Measurements from ENCODE around the gene TFF3. TPM values are rescaled to one million over a fixed set of nuclear protein-coding genes. Genes with fewer than 3 reads are reported as not detected.

TFF3 gene
- total and polyA plus RNA-seq, 10 of the 15 experiments (the other 5 are each of a cell fraction or from before 2014, with no cell fraction given) = not detected

DNA sequence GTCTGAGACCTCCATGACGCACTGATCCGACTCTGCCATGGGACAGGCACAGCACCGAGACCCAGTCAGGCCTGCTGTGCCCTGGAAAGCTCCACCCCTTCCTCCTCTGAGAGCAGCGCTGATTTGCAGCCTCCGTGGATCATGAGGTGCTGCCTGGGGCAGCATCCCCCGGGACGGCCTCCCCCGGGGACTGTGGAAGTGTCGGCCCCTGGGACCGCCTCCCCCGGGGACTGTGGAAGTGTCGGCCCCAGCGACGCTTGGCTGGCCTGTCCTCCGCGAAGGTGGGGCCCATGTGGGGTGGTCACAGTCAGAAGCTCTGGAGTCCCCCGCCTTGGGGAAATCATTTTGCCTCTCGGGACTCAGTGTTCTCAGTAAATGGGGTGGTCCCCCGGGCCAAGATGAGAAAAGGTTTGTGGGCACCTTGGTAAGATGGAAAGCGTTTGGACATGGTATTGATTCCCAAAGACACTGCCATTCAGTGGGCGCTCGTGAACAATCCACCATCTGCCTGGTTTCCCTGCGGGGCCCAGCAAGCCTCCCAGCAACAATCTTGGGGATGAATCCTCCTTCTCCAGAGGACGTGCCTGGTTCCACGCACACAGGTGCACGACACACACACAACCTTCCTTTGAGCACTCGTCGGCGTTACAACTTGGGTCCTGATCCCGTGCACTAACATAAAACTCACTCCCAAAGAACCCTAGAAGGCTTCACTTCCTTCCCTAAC is 32.6 kb upstream of the TFF3 start:
- ChIA-PET SMC1A (ENCODE audit: uncharacterized antibody, unreplicated experiment) (interaction anchor here (0.7 kb wide), 1 partner anchor 102 kb away, joined by 3 read pairs; no protein-coding TSS in a partner anchor), POLR2A (no interaction called here), CTCF (no interaction called here), RAD21 (ENCODE audit: unreplicated experiment) (no interaction called here)
- in situ Hi-C loops (cut with MboI) (no loop called here), intact Hi-C loops (cut with micrococcal nuclease; ENCODE audit: unreplicated experiment) (no loop called here)
- FAIRE-seq (no peak), ATAC-seq (no peak), DNase-seq (ENCODE audit: low read depth, low spot score) (no peak)
- no peaks in the 10 kb centered on the region for H3K36me3 ChIP-seq (ENCODE audit: control insufficient read depth in 2 of 2, insufficient read depth in 2 of 2, low read length in 1 of 2)
- H3K79me2 ChIP-seq (ENCODE audit: control insufficient read depth, insufficient read depth, low read length) = no peaks in the 10 kb centered on the region
- no peaks in the 10 kb centered on the region for H4K20me1 ChIP-seq (ENCODE audit: control insufficient read depth, insufficient read depth)
- 22% methylated on average over 30 of the region's 30 CpGs for WGBS (ENCODE audit: insufficient coverage, insufficient replicate concordance, low lambda C conversion rate, missing lambda C conversion rate)
- H3K4me2 ChIP-seq (ENCODE audit: control insufficient read depth, insufficient read depth) = no peak overlapping the region
- no TSS peak for BruUV-seq (replicated peaks)
- TF ChIP-seq, protein P1, sequence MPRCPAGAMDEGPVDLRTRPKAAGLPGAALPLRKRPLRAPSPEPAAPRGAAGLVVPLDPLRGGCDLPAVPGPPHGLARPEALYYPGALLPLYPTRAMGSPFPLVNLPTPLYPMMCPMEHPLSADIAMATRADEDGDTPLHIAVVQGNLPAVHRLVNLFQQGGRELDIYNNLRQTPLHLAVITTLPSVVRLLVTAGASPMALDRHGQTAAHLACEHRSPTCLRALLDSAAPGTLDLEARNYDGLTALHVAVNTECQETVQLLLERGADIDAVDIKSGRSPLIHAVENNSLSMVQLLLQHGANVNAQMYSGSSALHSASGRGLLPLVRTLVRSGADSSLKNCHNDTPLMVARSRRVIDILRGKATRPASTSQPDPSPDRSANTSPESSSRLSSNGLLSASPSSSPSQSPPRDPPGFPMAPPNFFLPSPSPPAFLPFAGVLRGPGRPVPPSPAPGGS (IDR thresholded peaks at IDR 0.05; ENCODE audit: borderline replicate concordance, insufficient read depth, low read depth, low read length, poor library complexity, severe bottlenecking) = no peak
- peak; percentile 25 for TF ChIP-seq MEF2B (IDR thresholded peaks at IDR 0.05; ENCODE audit: partially characterized antibody, poor library complexity, severe bottlenecking)
- H3K4me1 ChIP-seq (ENCODE audit: control insufficient read depth, insufficient read depth, low read length) = no peaks in the 10 kb centered on the region
- H3K9me3 ChIP-seq (replicated peaks; ENCODE audit: control insufficient read depth, insufficient read depth, low read length) = no peaks in the 10 kb centered on the region; the same call in 2 of the 3 replicates
- H3K4me3 ChIP-seq = no peak overlapping the region
- no peak overlapping the region for H3K9ac ChIP-seq (ENCODE audit: control insufficient read depth, insufficient read depth, low read length)
- no peaks in the 10 kb centered on the region for H3K27me3 ChIP-seq (replicated peaks in 1 of 2; ENCODE audit: control insufficient read depth in 2 of 2, insufficient read depth in 2 of 2, low read length in 1 of 2)
- H2AFZ ChIP-seq (ENCODE audit: control insufficient read depth, low read depth, low read length) = no peak overlapping the region
- no peak overlapping the region for H3K27ac ChIP-seq (ENCODE audit: control insufficient read depth, insufficient read depth)

DNA sequence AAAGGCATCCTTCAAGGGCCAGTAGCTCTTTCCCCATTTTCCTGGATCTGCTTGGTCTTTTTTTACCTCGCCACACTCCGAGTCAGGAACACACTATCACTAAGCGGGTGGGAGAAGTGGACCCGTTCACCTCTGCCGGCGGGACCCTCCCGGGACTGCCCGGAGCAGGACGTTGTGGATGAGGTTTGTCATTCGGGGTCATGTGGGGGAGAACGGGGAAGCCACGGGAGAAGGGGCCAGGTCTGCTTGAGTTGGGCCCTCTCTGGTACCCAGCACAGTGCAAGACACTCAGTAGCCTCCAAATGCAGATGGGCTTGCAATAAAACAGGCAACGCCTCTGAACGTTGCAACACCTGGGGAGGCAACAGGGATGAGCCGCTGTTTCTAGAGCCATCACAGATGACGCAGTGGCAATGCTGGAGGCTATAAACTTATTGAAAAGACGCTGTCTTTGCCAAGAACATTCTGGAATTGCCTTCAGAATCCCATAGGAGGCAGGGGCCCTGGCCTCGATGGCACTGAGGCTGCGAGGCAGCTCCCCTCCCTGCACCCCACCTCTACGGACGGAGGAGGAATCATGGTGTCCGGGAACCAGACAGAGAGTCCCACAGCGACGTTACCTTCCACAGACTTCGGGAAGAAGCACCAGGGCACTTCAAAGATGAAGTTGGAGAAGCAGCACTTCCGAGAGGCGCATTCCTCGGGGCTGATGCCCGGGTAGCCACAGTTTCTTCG is 31.8 kb upstream of the TFF3 start:
- no peak overlapping the region for H3K4me2 ChIP-seq (ENCODE audit: control insufficient read depth, insufficient read depth)
- POLR2A ChIA-PET = no interaction called here
- CTCF ChIA-PET = no interaction called here
- no peaks in the 10 kb centered on the region for H3K4me1 ChIP-seq (ENCODE audit: control insufficient read depth, insufficient read depth, low read length)
- H3K9me3 ChIP-seq (replicated peaks; ENCODE audit: control insufficient read depth, insufficient read depth, low read length) = no peaks in the 10 kb centered on the region; the same call in 2 of the 3 replicates
- in situ Hi-C loops (cut with MboI) = no loop called here
- H2AFZ ChIP-seq (ENCODE audit: control insufficient read depth, low read depth, low read length) = no peak overlapping the region
- H3K36me3 ChIP-seq (ENCODE audit: control insufficient read depth in 2 of 2, insufficient read depth in 2 of 2, low read length in 1 of 2) = no peaks in the 10 kb centered on the region
- no peak overlapping the region for H3K27ac ChIP-seq (ENCODE audit: control insufficient read depth, insufficient read depth)
- no peaks in the 10 kb centered on the region for H4K20me1 ChIP-seq (ENCODE audit: control insufficient read depth, insufficient read depth)
- H3K9ac ChIP-seq (ENCODE audit: control insufficient read depth, insufficient read depth, low read length) = no peak overlapping the region
- intact Hi-C loops (cut with micrococcal nuclease; ENCODE audit: unreplicated experiment) = no loop called here
- H3K4me3 ChIP-seq = no peak overlapping the region
- SMC1A ChIA-PET (ENCODE audit: uncharacterized antibody, unreplicated experiment) = no interaction called here
- 67% methylated on average over 30 of the region's 30 CpGs for WGBS (ENCODE audit: insufficient coverage, insufficient replicate concordance, low lambda C conversion rate, missing lambda C conversion rate)
- RAD21 ChIA-PET (ENCODE audit: unreplicated experiment) = no interaction called here
- no peaks in the 10 kb centered on the region for H3K79me2 ChIP-seq (ENCODE audit: control insufficient read depth, insufficient read depth, low read length)
- BruUV-seq (replicated peaks) = no TSS peak
- ATAC-seq = no peak
- no peak for DNase-seq (ENCODE audit: low read depth, low spot score)
- no peak for FAIRE-seq
- no peaks in the 10 kb centered on the region for H3K27me3 ChIP-seq (replicated peaks in 1 of 2; ENCODE audit: control insufficient read depth in 2 of 2, insufficient read depth in 2 of 2, low read length in 1 of 2)
- no peak for TF ChIP-seq DPF2 (IDR thresholded peaks at IDR 0.05)
- no peak for TF ChIP-seq RAD51 (IDR thresholded peaks at IDR 0.05)
- TF ChIP-seq NFIC (IDR thresholded peaks at IDR 0.05; ENCODE audit: low read depth, low read length) = no peak
- TF ChIP-seq, protein P2, sequence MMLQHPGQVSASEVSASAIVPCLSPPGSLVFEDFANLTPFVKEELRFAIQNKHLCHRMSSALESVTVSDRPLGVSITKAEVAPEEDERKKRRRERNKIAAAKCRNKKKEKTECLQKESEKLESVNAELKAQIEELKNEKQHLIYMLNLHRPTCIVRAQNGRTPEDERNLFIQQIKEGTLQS (IDR thresholded peaks at IDR 0.05; ENCODE audit: borderline replicate concordance, extremely low read depth, low read depth, low read length) = no peak
- no peak for TF ChIP-seq EZH2 (IDR thresholded peaks at IDR 0.05; ENCODE audit: borderline replicate concordance, control insufficient read depth, low read depth, low read length)
- no peak for TF ChIP-seq GABPA (IDR thresholded peaks at IDR 0.05; ENCODE audit: low read depth)
- TF ChIP-seq NBN (IDR thresholded peaks at IDR 0.05) = no peak
- no peak for TF ChIP-seq NR2C1 (IDR thresholded peaks at IDR 0.05)
- no peak for TF ChIP-seq CHD4 (IDR thresholded peaks at IDR 0.05)
- no peak for TF ChIP-seq NFYB (IDR thresholded peaks at IDR 0.05; ENCODE audit: insufficient read depth, low read depth, low read length)
- TF ChIP-seq HDAC6 (IDR thresholded peaks at IDR 0.05; ENCODE audit: unreplicated experiment) = no peak
- no peak for TF ChIP-seq YBX1 (IDR thresholded peaks at IDR 0.05)
- TF ChIP-seq FOXM1 (IDR thresholded peaks at IDR 0.05; ENCODE audit: low read depth, low read length) = no peak
- no peak for TF ChIP-seq CBFB (IDR thresholded peaks at IDR 0.05; ENCODE audit: low read depth)

Measured in GM12878 (cell line).